ENCODE data around the gene SPDYE17. TPM values are rescaled to one million over a fixed set of nuclear protein-coding genes. Genes with fewer than 3 reads are reported as not detected.
"Not testable (repeated sequence)": the region's sequence is repeated elsewhere in the genome, so short reads cannot be mapped to it uniquely, and the experiment has no call there.

Gene SPDYE17
- total RNA-seq, 1 donor from 2014 or later: not detected

- intact Hi-C loops (cut with micrococcal nuclease): not testable (repeated sequence)
Observed at GRCh38 chr7:76972391-76972790, 59.8 kb downstream of the SPDYE17 start.

Other genes starting within 250 kb of the SPDYE17 start
- gene SPDYE18, start 30.2 kb upstream of the SPDYE17 start, total RNA-seq: 0.83 and 1.3 TPM in 2 replicates
- 11.6 and 14.3 TPM in 2 replicates for gene CCDC146, start 90.3 kb upstream of the SPDYE17 start, total RNA-seq
- gene FGL2, start 167.5 kb upstream of the SPDYE17 start, total RNA-seq: 3.4 and 4.4 TPM in 2 replicates

All from T-helper 1 cell treated with Interleukin-12 subunit alpha and Interleukin-12 subunit beta and Interleukin-4 antibody, amounts not matched to agents 30 ng/mL and 1 ng/mL, for 36 hours (primary cell).